ENCODE results near the gene SLC6A11. TPM values are rescaled to one million over a fixed set of nuclear protein-coding genes. Genes with fewer than 3 reads are reported as not detected.

Gene SLC6A11
- total RNA-seq, 3 donors from 2014 or later, result 0.13 TPM; not detected in 2

- no peak for ATAC-seq
- Histone ChIP-seq H3K36me3 (ENCODE audit: low read depth) (no peaks in the 10 kb centered on the region), H3K4me1 (ENCODE audit: low read depth) (no peaks in the 10 kb centered on the region), H3K9me3 (no peaks in the 10 kb centered on the region), H3K4me3 (no peak overlapping the region)
- intact Hi-C loops (cut with DNase I, micrococcal nuclease), result no loop called here
- no peak for DNase-seq
- TF ChIP-seq CTCF (IDR thresholded peaks at IDR 0.05), result no peak
Measured at GRCh38 chr3:10858091-10858490, 42.1 kb downstream of the SLC6A11 start.

- TF ChIP-seq CTCF (IDR thresholded peaks at IDR 0.05), result no peak
- H3K4me1 ChIP-seq (ENCODE audit: low read depth), result no peaks in the 10 kb centered on the region
- H3K9me3 ChIP-seq, result no peaks in the 10 kb centered on the region
Measured at GRCh38 chr3:10867384-10867783, 51.4 kb downstream of the SLC6A11 start.

GRCh38 chr3:10869460-10869859, 53.4 kb downstream of the SLC6A11 start:
- DNase-seq, result no peak
- H3K9me3 ChIP-seq, result no peaks in the 10 kb centered on the region
- no peak for ATAC-seq

More at GRCh38 chr3:10867384-10867783, 51.4 kb downstream of the SLC6A11 start:
- DNase-seq (no peak), ATAC-seq (no peak)
- no peaks in the 10 kb centered on the region for H3K36me3 ChIP-seq (ENCODE audit: low read depth)
- intact Hi-C loops (cut with DNase I, micrococcal nuclease), result no loop called here
- no peak overlapping the region for H3K4me3 ChIP-seq

GRCh38 chr3:10870296-10870695, 54.3 kb downstream of the SLC6A11 start:
- ATAC-seq, result no peak
- TF ChIP-seq CTCF (IDR thresholded peaks at IDR 0.05), result no peak
- intact Hi-C loops (cut with DNase I, micrococcal nuclease), result no loop called here

More at GRCh38 chr3:10869460-10869859, 53.4 kb downstream of the SLC6A11 start:
- Histone ChIP-seq H3K4me1 (ENCODE audit: low read depth) (no peaks in the 10 kb centered on the region), H3K4me3 (no peak overlapping the region), H3K36me3 (ENCODE audit: low read depth) (no peaks in the 10 kb centered on the region)
- no peak for TF ChIP-seq CTCF (IDR thresholded peaks at IDR 0.05)
- intact Hi-C loops (cut with DNase I, micrococcal nuclease), result no loop called here

GRCh38 chr3:10873415-10873814, 57.4 kb downstream of the SLC6A11 start:
- DNase-seq (no peak), ATAC-seq (no peak)
- Histone ChIP-seq H3K9me3 (no peaks in the 10 kb centered on the region), H3K4me3 (no peak overlapping the region), H3K4me1 (ENCODE audit: low read depth) (no peaks in the 10 kb centered on the region), H3K36me3 (ENCODE audit: low read depth) (no peaks in the 10 kb centered on the region)
- TF ChIP-seq CTCF (IDR thresholded peaks at IDR 0.05), result no peak
- intact Hi-C loops (cut with DNase I, micrococcal nuclease), result no loop called here

More at GRCh38 chr3:10870296-10870695, 54.3 kb downstream of the SLC6A11 start:
- DNase-seq, result no peak
- no peaks in the 10 kb centered on the region for H3K4me1 ChIP-seq (ENCODE audit: low read depth)
- no peak overlapping the region for H3K4me3 ChIP-seq
- no peaks in the 10 kb centered on the region for H3K9me3 ChIP-seq
- no peaks in the 10 kb centered on the region for H3K36me3 ChIP-seq (ENCODE audit: low read depth)

GRCh38 chr3:10875914-10876313, 59.9 kb downstream of the SLC6A11 start:
- no peak for ATAC-seq
- no peaks in the 10 kb centered on the region for H3K9me3 ChIP-seq
- DNase-seq, result no peak

More at GRCh38 chr3:10875914-10876313, 59.9 kb downstream of the SLC6A11 start:
- Histone ChIP-seq H3K36me3 (ENCODE audit: low read depth) (no peaks in the 10 kb centered on the region), H3K4me1 (ENCODE audit: low read depth) (no peaks in the 10 kb centered on the region), H3K4me3 (no peak overlapping the region)
- no peak for TF ChIP-seq CTCF (IDR thresholded peaks at IDR 0.05)
- intact Hi-C loops (cut with DNase I, micrococcal nuclease), result no loop called here
